ENCODE data around the gene TMEM212. TPM values are rescaled to one million over a fixed set of nuclear protein-coding genes. Genes with fewer than 3 reads are reported as not detected.

Gene TMEM212
- total and polyA plus RNA-seq, 2 donors (not counting 3 experiments of a cell fraction or from before 2014, with no cell fraction given): not detected

- peak overlapping the region; percentile 52 for H3K27ac ChIP-seq (ENCODE audit: insufficient read depth, low read depth, low read length)
- ChIA-PET POLR2A (interaction anchor here (0.7 to 1.4 kb wide), 3 partner anchors 198 to 812 kb away, joined by 3 to 5 read pairs (median 5); partner anchors contain the start of gene FNDC3B), CTCF (interaction anchor here (0.8 to 3.4 kb wide), 9 partner anchors 9 to 198 kb away, joined by 3 to 12 read pairs (median 5); partner anchors contain the start of gene FNDC3B)
- no TSS peak for BruUV-seq (replicated peaks)
- H3K36me3 ChIP-seq (ENCODE audit: control insufficient read depth in 2 of 2, extremely low read depth in 1 of 2, insufficient read depth in 2 of 2, low read length in 2 of 2): no peaks in the 10 kb centered on the region
- dilution Hi-C loops (cut with MboI; ENCODE audit: extremely low pct_ligation_motif_present, low sequenced_read_pairs): no loop called here
- no peaks in the 10 kb centered on the region for H3K79me2 ChIP-seq (ENCODE audit: control insufficient read depth, insufficient read depth, low read length)
- FAIRE-seq (no peak), DNase-seq (ENCODE audit: low read depth, low spot score) (no peak)
- intact Hi-C loops (cut with micrococcal nuclease): loop anchor here (1.0 kb wide), 2 partner anchors 20 to 126 kb away; no protein-coding TSS in a partner anchor
- no peaks in the 10 kb centered on the region for H3K9me3 ChIP-seq (replicated peaks; ENCODE audit: control insufficient read depth, insufficient read depth, low read length)
- H4K20me1 ChIP-seq (replicated peaks; ENCODE audit: control insufficient read depth, extremely low read depth, insufficient read depth, low read length): no peaks in the 10 kb centered on the region
- H3K4me1 ChIP-seq (ENCODE audit: control insufficient read depth, extremely low read depth, insufficient read depth, low read length): peaks cover 44% of the 10 kb centered on the region
- TF ChIP-seq JUN (IDR thresholded peaks at IDR 0.05; ENCODE audit: borderline replicate concordance, insufficient read depth, insufficient read length, low read depth) (no peak), POLR2AphosphoS5 (IDR thresholded peaks at IDR 0.05; ENCODE audit: insufficient read depth, low read depth, low read length) (no peak), EZH2 (IDR thresholded peaks at IDR 0.05; ENCODE audit: borderline replicate concordance, low read depth, low read length, severe bottlenecking) (no peak)
- peak overlapping the region; percentile 29 for H2AFZ ChIP-seq (ENCODE audit: low read depth, low read length)
- H3K27me3 ChIP-seq (ENCODE audit: control insufficient read depth in 2 of 2, insufficient read depth in 2 of 2, low read length in 2 of 2): no peaks in the 10 kb centered on the region
- no peak overlapping the region for H3K4me3 ChIP-seq (replicated peaks in 1 of 3; ENCODE audit: insufficient read depth in 1 of 3, low read depth in 1 of 3, low read length in 3 of 3)
- no peaks in the 10 kb centered on the region for H3K9me1 ChIP-seq (replicated peaks; ENCODE audit: control insufficient read depth, extremely low read depth, insufficient read depth, low read length)
- H3K4me2 ChIP-seq (ENCODE audit: insufficient read depth, low read length): peak overlapping the region; percentile 50
- peak overlapping the region; percentile 11 for H3K9ac ChIP-seq (replicated peaks; ENCODE audit: extremely low read depth, insufficient read depth, low read length)
Measured at GRCh38 chr3:171840811-171841619, 2.1 kb upstream of the TMEM212 start.

- Histone ChIP-seq H3K4me2 (ENCODE audit: insufficient read depth, low read length) (peak overlapping the region; percentile 50), H3K79me2 (ENCODE audit: control insufficient read depth, insufficient read depth, low read length) (no peaks in the 10 kb centered on the region), H3K27ac (ENCODE audit: insufficient read depth, low read depth, low read length) (peak overlapping the region; percentile 52), H3K9me3 (replicated peaks; ENCODE audit: control insufficient read depth, insufficient read depth, low read length) (no peaks in the 10 kb centered on the region), H3K4me1 (ENCODE audit: control insufficient read depth, extremely low read depth, insufficient read depth, low read length) (peaks cover 48% of the 10 kb centered on the region), H3K36me3 (ENCODE audit: control insufficient read depth in 2 of 2, extremely low read depth in 1 of 2, insufficient read depth in 2 of 2, low read length in 2 of 2) (no peaks in the 10 kb centered on the region), H2AFZ (ENCODE audit: low read depth, low read length) (no peak overlapping the region), H3K27me3 (ENCODE audit: control insufficient read depth in 2 of 2, insufficient read depth in 2 of 2, low read length in 2 of 2) (no peaks in the 10 kb centered on the region), H4K20me1 (replicated peaks; ENCODE audit: control insufficient read depth, extremely low read depth, insufficient read depth, low read length) (no peaks in the 10 kb centered on the region), H3K9me1 (replicated peaks; ENCODE audit: control insufficient read depth, extremely low read depth, insufficient read depth, low read length) (no peaks in the 10 kb centered on the region), H3K9ac (replicated peaks; ENCODE audit: extremely low read depth, insufficient read depth, low read length) (peak overlapping the region; percentile 37), H3K4me3 (replicated peaks in 1 of 3; ENCODE audit: insufficient read depth in 1 of 3, low read depth in 1 of 3, low read length in 3 of 3) (no peak overlapping the region)
- DNase-seq (ENCODE audit: low read depth, low spot score) (peak; percentile 85), FAIRE-seq (peak; percentile 73)
- ChIA-PET POLR2A (interaction anchor here (0.7 to 1.4 kb wide), 3 partner anchors 198 to 813 kb away, joined by 3 to 5 read pairs (median 5); partner anchors contain the start of gene FNDC3B), CTCF (interaction anchor here (0.8 to 1.8 kb wide), 8 partner anchors 9 to 198 kb away, joined by 3 to 9 read pairs (median 4); partner anchors contain the start of gene FNDC3B)
- no TSS peak for BruUV-seq (replicated peaks)
- dilution Hi-C loops (cut with MboI; ENCODE audit: extremely low pct_ligation_motif_present, low sequenced_read_pairs) (no loop called here), intact Hi-C loops (cut with micrococcal nuclease) (loop anchor here (1.0 kb wide), 2 partner anchors 20 to 126 kb away; no protein-coding TSS in a partner anchor)
- TF ChIP-seq CTCF (IDR thresholded peaks at IDR 0.05; ENCODE audit: extremely low read depth in 1 of 2, insufficient read depth in 1 of 2, low read depth in 1 of 2, low read length in 2 of 2) (no peak), EZH2 (IDR thresholded peaks at IDR 0.05; ENCODE audit: borderline replicate concordance, low read depth, low read length, severe bottlenecking) (no peak), FOS (IDR thresholded peaks at IDR 0.05; ENCODE audit: borderline replicate concordance, insufficient read depth, low read length) (peak; percentile 35), GATA2 (IDR thresholded peaks at IDR 0.05; ENCODE audit: insufficient read depth, insufficient read length, low read depth, low read length) (peak; percentile 76), MAX (IDR thresholded peaks at IDR 0.05; ENCODE audit: insufficient read depth, insufficient read length) (no peak), POLR2A (IDR thresholded peaks at IDR 0.05; ENCODE audit: low read depth, low read length) (no peak), JUN (IDR thresholded peaks at IDR 0.05; ENCODE audit: borderline replicate concordance, insufficient read depth, insufficient read length, low read depth) (peak; percentile 46), MYC (IDR thresholded peaks at IDR 0.05; ENCODE audit: low read depth, low read length) (no peak), POLR2AphosphoS5 (IDR thresholded peaks at IDR 0.05; ENCODE audit: insufficient read depth, low read depth, low read length) (peak; percentile 67)
Measured at GRCh38 chr3:171841620-171842000, 1.5 kb upstream of the TMEM212 start.

Measured in endothelial cell of umbilical vein (primary cell).